HCT116 (cell line): Measurements from ENCODE around the gene RUNX2. TPM values are rescaled to one million over a fixed set of nuclear protein-coding genes. Genes with fewer than 3 reads are reported as not detected.

Source experiments
- ATAC-seq: fragments of 200-7000 bp; cut with Tn5 transposase; 2 replicates; pipeline ENCODE4 v1.9.1; 2020; ENCODE audit warnings: mild to moderate bottlenecking, moderate library complexity
- BruUV-seq: library from RNA; stranded (reverse); fragments of 400-500 nt; replicated peaks from 2 replicates; lab custom pipeline; 2021; lab: Mats Ljungman, UMichigan
- CTCF ChIA-PET: fragments of 300-600 bp; sonication (Branson Sonifier 250); formaldehyde crosslinking; loops from one replicate; lab custom pipeline; 2021; ENCODE audit warnings: antibody characterized with exemption; lab: Charles Lee
- POLR2A ChIA-PET: fragments of 300-600, 350-600 bp; sonication (Branson Sonifier 250); formaldehyde crosslinking; loops from one replicate; lab custom pipeline; 2021; ENCODE audit warnings: antibody characterized with exemption; lab: Charles Lee
- RAD21 ChIA-PET, 2 experiments: fragments of 300-600 bp; sonication (Branson Sonifier 250); formaldehyde crosslinking; loops; one replicate each; lab custom pipeline; 2023; ENCODE audit warnings: low total read pairs in 2 of 2; ENCODE audit not compliant: uncharacterized antibody in 2 of 2, unreplicated experiment in 2 of 2, low non-redundant PET in 1 of 2; lab: Charles Lee
- DNase-seq: peaks from one replicate; pipeline ENCODE4 v3.0.0-alpha.2; 2010; ENCODE audit warnings: low read depth, low spot score
- H2AFZ ChIP-seq: fragments of 200-600 bp; shearing (Covaris generic), sonication (generic); 2 replicates; pipeline ENCODE4 v1.6.1; 2017; ENCODE audit warnings: low read depth, mixed run types, mixed read lengths, antibody characterized with exemption, low read length; ENCODE audit not compliant: poor library complexity, severe bottlenecking
- H3K27ac ChIP-seq: 2 replicates; pipeline ENCODE4 v1.5.1; 2012; ENCODE audit warnings: low read depth, low read length
- H3K27me3 ChIP-seq: fragments of 200-600 bp; sonication (generic); 2 replicates; pipeline ENCODE4 v1.6.1; 2016; ENCODE audit warnings: mixed run types, low read length, mixed read lengths; ENCODE audit not compliant: insufficient read depth
- H3K36me3 ChIP-seq, 2 experiments: fragments of 200-500 bp in 1 of 2; fragments of 200-600 bp in 1 of 2; sonication (Bioruptor generic) in 1 of 2; sonication (generic) in 1 of 2; 2 replicates each; pipeline versions ENCODE4 v1.5.1 to v1.6.1; 2014 to 2016; ENCODE audit warnings: low read length in 2 of 2, inconsistent platforms in 1 of 2, mixed read lengths in 1 of 2, mixed run types in 1 of 2; ENCODE audit not compliant: insufficient read depth in 2 of 2, control insufficient read depth in 1 of 2
- H3K4me1 ChIP-seq, 2 experiments: fragments of 200-600 bp in 1 of 2; sonication (generic) in 1 of 2; 2 replicates each; pipeline versions ENCODE4 v1.5.1 to v1.6.1; 2012 to 2017; ENCODE audit warnings: low read length in 2 of 2, inconsistent platforms in 1 of 2, mild to moderate bottlenecking in 1 of 2, mixed read lengths in 1 of 2, mixed run types in 1 of 2, moderate library complexity in 1 of 2; ENCODE audit not compliant: insufficient read depth in 2 of 2, control insufficient read depth in 1 of 2
- H3K4me2 ChIP-seq: fragments of 200-600 bp; sonication (generic); 2 replicates; pipeline ENCODE4 v1.6.1; 2017; ENCODE audit warnings: mixed run types, low read length, mixed read lengths
- H3K4me3 ChIP-seq, 2 experiments: fragments of 200-600 bp in 1 of 2; sonication (generic) in 1 of 2; replicated peaks in 1 of 2; 2 replicates each; pipeline ENCODE4 v1.5.1; 2011 to 2016; ENCODE audit warnings: low read length in 2 of 2, control low read depth in 1 of 2, low read depth in 1 of 2, mild to moderate bottlenecking in 1 of 2, mixed read lengths in 1 of 2, mixed run types in 1 of 2
- H3K79me2 ChIP-seq: fragments of 200-600 bp; sonication (generic); 2 replicates; pipeline ENCODE4 v1.6.1; 2017; ENCODE audit warnings: mild to moderate bottlenecking, mixed run types, low read length, moderate library complexity, mixed read lengths; ENCODE audit not compliant: insufficient read depth
- H3K9ac ChIP-seq: fragments of 200-600 bp; sonication (generic); 2 replicates; pipeline ENCODE4 v1.6.1; 2016; ENCODE audit warnings: low read length, mixed read lengths
- H3K9me2 ChIP-seq: fragments of 200-600 bp; sonication (generic), shearing (Covaris generic); 2 replicates; pipeline ENCODE4 v1.6.1; 2017; ENCODE audit warnings: mixed run types, mild to moderate bottlenecking, moderate library complexity; ENCODE audit not compliant: insufficient read depth
- H3K9me3 ChIP-seq, 2 experiments: fragments of 200-500 bp in 1 of 2; fragments of 200-600 bp in 1 of 2; sonication (Bioruptor generic) in 1 of 2; sonication (generic) in 1 of 2; 2 replicates each; pipeline ENCODE4 v1.6.1; 2014 to 2017; ENCODE audit warnings: low read length in 2 of 2, mixed read lengths in 2 of 2, inconsistent platforms in 1 of 2, low read depth in 1 of 2, mild to moderate bottlenecking in 1 of 2, mixed run types in 1 of 2, moderate library complexity in 1 of 2; ENCODE audit not compliant: control insufficient read depth in 1 of 2, insufficient read depth in 1 of 2
- H4K20me1 ChIP-seq: fragments of 200-600 bp; sonication (generic), shearing (Covaris generic); 2 replicates; pipeline ENCODE4 v1.6.1; 2017; ENCODE audit warnings: mixed run types, mild to moderate bottlenecking, moderate library complexity; ENCODE audit not compliant: insufficient read depth
- EGR1 ChIP-seq: IDR thresholded peaks from 2 replicates; pipeline ENCODE4 v1.6.1; 2012; ENCODE audit warnings: low read depth
- ELF1 ChIP-seq: IDR thresholded peaks from 2 replicates; pipeline ENCODE4 v1.6.1; 2012; ENCODE audit warnings: low read depth, borderline replicate concordance
- EZH2phosphoT487 ChIP-seq: fragments of 200-600 bp; IDR thresholded peaks from 2 replicates; pipeline ENCODE4 v1.6.1; 2018; ENCODE audit warnings: antibody characterized with exemption, borderline replicate concordance
- FOSL1 ChIP-seq: IDR thresholded peaks from 2 replicates; pipeline ENCODE4 v1.6.1; 2012; ENCODE audit warnings: low read depth
- MAX ChIP-seq: IDR thresholded peaks from 2 replicates; pipeline ENCODE4 v1.6.1; 2012
- POLR2A ChIP-seq: IDR thresholded peaks from 2 replicates; pipeline ENCODE4 v1.7.0; 2011; ENCODE audit warnings: borderline replicate concordance; ENCODE audit not compliant: insufficient read depth, insufficient read length; ENCODE audit errors: extremely low read depth
- POLR2AphosphoS5 ChIP-seq: IDR thresholded peaks from 2 replicates; pipeline ENCODE4 v1.6.1; 2011; ENCODE audit warnings: mild to moderate bottlenecking, low read depth, low read length, moderate library complexity
- REST ChIP-seq: IDR thresholded peaks from 2 replicates; pipeline ENCODE4 v1.6.1; 2012; ENCODE audit warnings: low read depth
- SIN3A ChIP-seq: IDR thresholded peaks from 2 replicates; pipeline ENCODE4 v1.6.1; 2012; ENCODE audit warnings: low read depth
- TCF7L2 ChIP-seq: IDR thresholded peaks from 2 replicates; pipeline ENCODE4 v1.7.0; 2011; ENCODE audit warnings: borderline replicate concordance, inconsistent platforms; ENCODE audit not compliant: insufficient read depth, insufficient read length; ENCODE audit errors: extremely low read depth
- YY1 ChIP-seq: IDR thresholded peaks from 2 replicates; pipeline ENCODE4 v1.6.1; 2011; ENCODE audit warnings: low read length, low read depth, moderate library complexity, mild to moderate bottlenecking; ENCODE audit not compliant: insufficient replicate concordance; ENCODE audit errors: extremely low read depth
- ZNF274 ChIP-seq: fragments of 200-500 bp; sonication (Bioruptor generic); IDR thresholded peaks from 2 replicates; pipeline ENCODE4 v1.6.1; 2014; ENCODE audit warnings: mild to moderate bottlenecking, low read depth, low read length, inconsistent platforms
- intact Hi-C: fragments of 100-400 bp; cut with micrococcal nuclease; formaldehyde crosslinking; loops from 2 replicates; pipeline ENCODE4 v1.10.0; 2022
- total RNA-seq: library from RNA; stranded (reverse); gene quantifications from one replicate; pipeline ENCODE4 v1.2.1, GENCODE V29; 2021; ENCODE audit not compliant: unreplicated experiment

The RUNX2 gene
- total RNA-seq, 1 experiment from 2014 or later, result 1.1 TPM

- no TSS peak for BruUV-seq
- DNase-seq, result no peak
- H3K27me3 ChIP-seq, result no peaks in the 10 kb centered on the region
- H4K20me1 ChIP-seq, result no peaks in the 10 kb centered on the region
- no peaks in the 10 kb centered on the region for H3K79me2 ChIP-seq
- H3K4me3 ChIP-seq, result no peak overlapping the region
- H3K4me1 ChIP-seq, result no peaks in the 10 kb centered on the region
- H3K9ac ChIP-seq, result no peak overlapping the region
- ChIA-PET CTCF (no interaction called here), RAD21 (no interaction called here), POLR2A (interaction anchor here (1.1 kb wide), 1 partner anchor 17 kb away, joined by 3 read pairs; the partner anchor contains the start of gene SUPT3H)
- H3K9me3 ChIP-seq, result no peaks in the 10 kb centered on the region
- no peaks in the 10 kb centered on the region for H3K9me2 ChIP-seq
- no peak overlapping the region for H3K27ac ChIP-seq
- ATAC-seq, result no peak
- H3K4me2 ChIP-seq, result no peak overlapping the region
- no peak overlapping the region for H2AFZ ChIP-seq
- H3K36me3 ChIP-seq, result no peaks in the 10 kb centered on the region
- TF ChIP-seq POLR2A (no peak), YY1 (no peak), TCF7L2 (no peak), EZH2phosphoT487 (no peak), MAX (no peak)
- intact Hi-C loops, result no loop called here
These were observed 66.5 kb downstream of the RUNX2 start for GRCh38 chr6:45394586-45395095.

- intact Hi-C loops, result no loop called here
- POLR2A ChIA-PET, result no interaction called here
- Histone ChIP-seq H3K4me3 (no peak overlapping the region), H3K79me2 (no peaks in the 10 kb centered on the region)
- no peak for DNase-seq
- TF ChIP-seq POLR2A (no peak), FOSL1 (no peak), REST (no peak), EZH2phosphoT487 (no peak), YY1 (no peak), ZNF274 (no peak), MAX (no peak), ELF1 (no peak), TCF7L2 (no peak), POLR2AphosphoS5 (no peak), SIN3A (no peak), EGR1 (no peak)
- TF ChIP-seq, all 23 proteins: peak for 0
- Histone ChIP-seq H3K4me2 (no peak overlapping the region), H3K27ac (no peak overlapping the region), H3K9me3 (no peaks in the 10 kb centered on the region), H3K9me2 (no peaks in the 10 kb centered on the region), H4K20me1 (no peaks in the 10 kb centered on the region), H2AFZ (no peak overlapping the region), H3K9ac (no peak overlapping the region), H3K36me3 (no peaks in the 10 kb centered on the region), H3K27me3 (no peaks in the 10 kb centered on the region; the same call in 1 of the 2 replicates), H3K4me1 (no peaks in the 10 kb centered on the region)
- ChIA-PET RAD21 (no interaction called here), CTCF (no interaction called here)
- no peak for ATAC-seq
- no TSS peak for BruUV-seq
These were observed 70.1 kb downstream of the RUNX2 start for GRCh38 chr6:45398075-45398813.
